ENCODE results near the gene SLC35E4.
A peak's percentile ranks its signal among the peaks of the same experiment; 100 is the strongest.

The SLC35E4 gene

DNA sequence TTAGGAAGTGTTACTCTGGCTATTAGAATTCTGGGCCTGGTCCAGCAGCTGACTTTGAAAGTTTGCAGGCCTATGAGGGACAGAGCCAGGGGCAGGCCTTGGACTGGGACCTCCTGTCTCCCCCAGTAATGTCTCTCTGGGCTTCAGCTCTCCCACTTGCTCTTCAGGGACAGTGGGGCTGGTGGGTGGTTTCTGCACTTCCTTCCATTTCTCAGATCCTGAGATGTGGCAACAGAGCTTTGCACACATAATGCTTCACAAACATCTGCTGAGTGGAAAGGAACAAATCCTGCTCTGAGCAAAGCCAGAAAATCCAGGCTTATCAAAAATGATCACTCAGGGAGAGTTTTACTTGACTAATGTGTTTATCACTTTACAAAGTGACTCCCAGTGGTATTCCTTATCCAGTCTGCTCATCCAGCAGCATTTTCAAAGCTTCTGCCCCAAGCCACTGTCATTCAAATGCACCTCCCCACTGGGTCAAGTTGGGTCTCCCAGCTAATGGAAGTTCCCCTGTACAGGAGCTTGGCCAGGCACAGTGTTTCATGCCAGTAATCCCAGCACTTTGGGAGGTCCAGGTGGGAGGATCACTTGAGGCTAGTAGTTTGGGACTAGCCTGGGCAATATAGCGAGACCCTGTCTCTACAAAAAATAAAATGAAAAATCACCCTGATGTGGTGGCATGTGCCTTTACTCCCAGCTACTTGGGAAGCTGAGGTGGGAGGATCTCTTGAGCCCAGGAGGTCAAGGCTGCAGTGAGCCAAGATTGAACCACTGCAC is 45.6 kb downstream of the SLC35E4 start:
- Histone ChIP-seq H3K27me3 (replicated peaks in 2 of 5; ENCODE audit: control insufficient read depth in 4 of 5, insufficient read depth in 5 of 5, low read length in 4 of 5) (peaks cover 0 to 2% (median 0%) of the 10 kb centered on the region in 5 experiments), H3K4me3 (ENCODE audit: control insufficient read depth in 1 of 7, extremely low read depth in 1 of 7, insufficient read depth in 4 of 7, low read depth in 2 of 7, low read length in 6 of 7) (no peak overlapping the region), H3K9me3 (ENCODE audit: control extremely low read depth in 1 of 5, control insufficient read depth in 4 of 5, insufficient read depth in 2 of 5, low read depth in 1 of 5, low read length in 4 of 5) (no peaks in the 10 kb centered on the region), H3K36me3 (ENCODE audit: control insufficient read depth in 4 of 4, insufficient read depth in 4 of 4, low read length in 3 of 4) (no peaks in the 10 kb centered on the region), H3K4me1 (ENCODE audit: control extremely low read depth in 1 of 4, control insufficient read depth in 4 of 4, insufficient read depth in 4 of 4, low read length in 3 of 4) (peaks cover 0 to 9% (median 3%) of the 10 kb centered on the region in 4 experiments), H3K27ac (ENCODE audit: insufficient read depth in 1 of 2, low read depth in 1 of 2, low read length in 2 of 2, poor library complexity in 1 of 2, severe bottlenecking in 2 of 2) (no peak overlapping the region)
- ChIA-PET POLR2A (interaction anchor here (0.6 kb wide), 1 partner anchor 26 kb away, joined by 3 read pairs; no protein-coding TSS in a partner anchor), CTCF (interaction anchor here (0.7 to 2.0 kb wide), 3 partner anchors 47 to 77 kb away, joined by 3 to 6 read pairs (median 3); no protein-coding TSS in a partner anchor)
- WGBS (ENCODE audit: insufficient coverage): no CpG with 5 or more reads among the region's 1 CpG
- no peak for DNase-seq

DNA sequence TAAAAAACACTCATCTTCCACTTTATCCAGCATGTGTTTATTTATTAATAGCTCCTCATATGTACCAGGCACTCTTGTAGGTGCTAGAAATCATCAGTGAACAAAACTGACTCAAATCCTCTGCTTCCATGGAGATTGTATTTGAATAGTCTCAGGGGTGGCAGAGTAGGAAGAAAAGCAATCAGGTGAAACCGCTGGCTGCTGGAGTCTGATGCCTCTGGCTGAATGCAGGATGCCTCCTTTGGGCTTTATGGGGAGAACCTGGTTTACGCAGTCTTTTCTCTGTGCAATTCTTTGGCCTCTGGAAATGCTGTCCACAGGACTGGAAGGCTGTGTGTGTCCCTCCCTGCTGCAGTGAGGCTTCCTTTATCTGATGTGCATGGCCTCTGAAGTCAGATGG is 46.2 kb downstream of the SLC35E4 start:
- H3K9me3 ChIP-seq (ENCODE audit: control extremely low read depth in 1 of 5, control insufficient read depth in 4 of 5, insufficient read depth in 2 of 5, low read depth in 1 of 5, low read length in 4 of 5): no peaks in the 10 kb centered on the region
- H3K4me3 ChIP-seq (ENCODE audit: control insufficient read depth in 1 of 7, extremely low read depth in 1 of 7, insufficient read depth in 4 of 7, low read depth in 2 of 7, low read length in 6 of 7): no peak overlapping the region
- DNase-seq: no peak
- CTCF ChIA-PET: interaction anchor here (1.2 to 2.0 kb wide), 2 partner anchors 47 to 77 kb away, joined by 3 to 6 read pairs; no protein-coding TSS in a partner anchor
- WGBS (ENCODE audit: insufficient coverage): 94% methylated on average over 2 of the region's 2 CpGs
- POLR2A ChIA-PET: no interaction called here
- peaks cover 0 to 2% (median 0%) of the 10 kb centered on the region in 5 experiments for H3K27me3 ChIP-seq (replicated peaks in 2 of 5; ENCODE audit: control insufficient read depth in 4 of 5, insufficient read depth in 5 of 5, low read length in 4 of 5)
- peaks cover 0 to 9% (median 3%) of the 10 kb centered on the region in 4 experiments for H3K4me1 ChIP-seq (ENCODE audit: control extremely low read depth in 1 of 4, control insufficient read depth in 4 of 4, insufficient read depth in 4 of 4, low read length in 3 of 4)
- H3K27ac ChIP-seq (ENCODE audit: insufficient read depth in 1 of 2, low read depth in 1 of 2, low read length in 2 of 2, poor library complexity in 1 of 2, severe bottlenecking in 2 of 2): no peak overlapping the region
- H3K36me3 ChIP-seq (ENCODE audit: control insufficient read depth in 4 of 4, insufficient read depth in 4 of 4, low read length in 3 of 4): no peaks in the 10 kb centered on the region

DNA sequence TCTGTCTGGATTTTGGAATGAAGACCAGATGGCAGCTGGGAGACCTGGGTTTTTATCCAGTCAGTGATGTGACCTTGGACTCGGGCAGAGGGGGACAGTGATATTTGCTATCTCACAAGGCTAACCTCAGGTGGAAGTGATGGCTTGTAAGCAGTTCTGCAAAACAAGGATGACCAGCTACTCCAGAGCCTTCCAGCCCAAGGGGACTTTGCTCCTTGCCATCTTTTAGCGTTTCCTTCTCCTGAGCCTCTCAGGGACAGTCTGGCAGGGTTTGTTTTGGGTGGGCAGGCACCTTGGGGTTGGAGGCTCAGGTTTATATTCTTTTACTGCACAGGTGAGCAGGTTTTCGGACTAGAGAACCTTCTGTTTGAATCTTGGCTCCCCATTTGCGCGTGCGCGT is 49.6 kb downstream of the SLC35E4 start:
- Histone ChIP-seq H3K4me3 (ENCODE audit: control insufficient read depth in 1 of 7, extremely low read depth in 1 of 7, insufficient read depth in 4 of 7, low read depth in 2 of 7, low read length in 6 of 7) (no peak overlapping the region), H3K4me1 (ENCODE audit: control extremely low read depth in 1 of 4, control insufficient read depth in 4 of 4, insufficient read depth in 4 of 4, low read length in 3 of 4) (peaks cover 0 to 9% (median 3%) of the 10 kb centered on the region in 4 experiments), H3K27me3 (replicated peaks in 2 of 5; ENCODE audit: control insufficient read depth in 4 of 5, insufficient read depth in 5 of 5, low read length in 4 of 5) (peaks cover 0 to 2% (median 0%) of the 10 kb centered on the region in 5 experiments), H3K36me3 (ENCODE audit: control insufficient read depth in 4 of 4, insufficient read depth in 4 of 4, low read length in 3 of 4) (no peaks in the 10 kb centered on the region), H3K9me3 (ENCODE audit: control extremely low read depth in 1 of 5, control insufficient read depth in 4 of 5, insufficient read depth in 2 of 5, low read depth in 1 of 5, low read length in 4 of 5) (no peaks in the 10 kb centered on the region), H3K27ac (ENCODE audit: insufficient read depth in 1 of 2, low read depth in 1 of 2, low read length in 2 of 2, poor library complexity in 1 of 2, severe bottlenecking in 2 of 2) (no peak overlapping the region)
- no peak for DNase-seq
- POLR2A ChIA-PET: no interaction called here
- WGBS (ENCODE audit: insufficient coverage): 88% methylated on average over 2 of the region's 7 CpGs
- CTCF ChIA-PET: interaction anchor here (1.0 kb wide), 1 partner anchor 81 kb away, joined by 3 read pairs; no protein-coding TSS in a partner anchor

DNA sequence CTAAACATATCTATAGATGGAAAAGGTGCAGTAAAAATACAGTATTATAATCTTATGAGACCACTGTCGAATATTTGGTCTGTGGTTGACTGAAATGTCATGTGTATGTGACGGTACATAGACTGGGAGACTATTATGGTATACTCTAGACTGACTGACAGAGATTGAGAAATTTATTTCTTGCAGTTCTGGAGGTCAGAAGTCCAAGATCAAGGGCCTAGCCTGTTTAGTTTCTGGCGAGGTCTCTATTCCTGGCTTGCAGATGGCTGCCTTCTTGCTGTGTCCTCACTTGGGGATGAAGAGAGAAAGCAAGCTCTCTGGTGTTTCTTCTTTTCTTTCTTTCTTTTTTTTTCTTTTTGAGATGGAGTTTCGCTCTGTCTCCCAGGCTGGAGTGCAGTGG is 51.8 kb downstream of the SLC35E4 start:
- ChIA-PET POLR2A (no interaction called here), CTCF (no interaction called here)
- no peaks in the 10 kb centered on the region for H3K36me3 ChIP-seq (ENCODE audit: control insufficient read depth in 4 of 4, insufficient read depth in 4 of 4, low read length in 3 of 4)
- H3K27me3 ChIP-seq (replicated peaks in 2 of 5; ENCODE audit: control insufficient read depth in 4 of 5, insufficient read depth in 5 of 5, low read length in 4 of 5): peaks cover 0 to 2% (median 0%) of the 10 kb centered on the region in 5 experiments
- no peak overlapping the region for H3K27ac ChIP-seq (ENCODE audit: insufficient read depth in 1 of 2, low read depth in 1 of 2, low read length in 2 of 2, poor library complexity in 1 of 2, severe bottlenecking in 2 of 2)
- H3K4me1 ChIP-seq (ENCODE audit: control extremely low read depth in 1 of 4, control insufficient read depth in 4 of 4, insufficient read depth in 4 of 4, low read length in 3 of 4): no peaks in the 10 kb centered on the region
- DNase-seq: no peak
- no peak overlapping the region for H3K4me3 ChIP-seq (ENCODE audit: control insufficient read depth in 1 of 7, extremely low read depth in 1 of 7, insufficient read depth in 4 of 7, low read depth in 2 of 7, low read length in 6 of 7)
- no peaks in the 10 kb centered on the region for H3K9me3 ChIP-seq (ENCODE audit: control extremely low read depth in 1 of 5, control insufficient read depth in 4 of 5, insufficient read depth in 2 of 5, low read depth in 1 of 5, low read length in 4 of 5)
- 92% methylated on average over 2 of the region's 4 CpGs for WGBS (ENCODE audit: insufficient coverage)

DNA sequence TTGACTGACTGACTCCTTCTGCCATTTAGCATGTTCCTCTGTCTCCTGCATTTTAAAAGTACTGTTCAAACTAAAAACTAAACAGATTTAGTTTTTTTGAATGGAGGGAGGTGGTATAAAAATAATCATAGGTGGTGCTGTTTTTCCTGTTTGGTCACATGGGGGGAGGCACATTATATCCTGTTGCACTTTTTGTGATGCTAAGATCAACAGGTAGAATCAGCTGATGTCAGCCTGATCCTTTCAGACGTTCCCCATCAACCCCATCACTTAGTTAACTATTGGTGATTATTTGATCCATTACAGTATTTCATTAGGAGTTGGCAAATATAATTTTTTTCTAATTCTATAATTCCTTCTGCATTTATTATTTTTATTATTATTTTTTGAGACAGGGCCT is 54.0 kb downstream of the SLC35E4 start:
- H3K27me3 ChIP-seq (replicated peaks in 2 of 5; ENCODE audit: control insufficient read depth in 4 of 5, insufficient read depth in 5 of 5, low read length in 4 of 5): no peaks in the 10 kb centered on the region
- no peak overlapping the region for H3K4me3 ChIP-seq (ENCODE audit: control insufficient read depth in 1 of 7, extremely low read depth in 1 of 7, insufficient read depth in 4 of 7, low read depth in 2 of 7, low read length in 6 of 7)
- no peak for DNase-seq
- H3K36me3 ChIP-seq (ENCODE audit: control insufficient read depth in 4 of 4, insufficient read depth in 4 of 4, low read length in 3 of 4): no peaks in the 10 kb centered on the region
- ChIA-PET CTCF (interaction anchor here (0.6 to 0.7 kb wide), 2 partner anchors 64 to 520 kb away, joined by 3 to 6 read pairs; no protein-coding TSS in a partner anchor), POLR2A (no interaction called here)
- H3K9me3 ChIP-seq (ENCODE audit: control extremely low read depth in 1 of 5, control insufficient read depth in 4 of 5, insufficient read depth in 2 of 5, low read depth in 1 of 5, low read length in 4 of 5): no peaks in the 10 kb centered on the region
- no CpG with 5 or more reads among the region's 1 CpG for WGBS (ENCODE audit: insufficient coverage)
- no peak overlapping the region for H3K27ac ChIP-seq (ENCODE audit: insufficient read depth in 1 of 2, low read depth in 1 of 2, low read length in 2 of 2, poor library complexity in 1 of 2, severe bottlenecking in 2 of 2)
- H3K4me1 ChIP-seq (ENCODE audit: control extremely low read depth in 1 of 4, control insufficient read depth in 4 of 4, insufficient read depth in 4 of 4, low read length in 3 of 4): peaks cover 0 to 9% (median 3%) of the 10 kb centered on the region in 4 experiments

DNA sequence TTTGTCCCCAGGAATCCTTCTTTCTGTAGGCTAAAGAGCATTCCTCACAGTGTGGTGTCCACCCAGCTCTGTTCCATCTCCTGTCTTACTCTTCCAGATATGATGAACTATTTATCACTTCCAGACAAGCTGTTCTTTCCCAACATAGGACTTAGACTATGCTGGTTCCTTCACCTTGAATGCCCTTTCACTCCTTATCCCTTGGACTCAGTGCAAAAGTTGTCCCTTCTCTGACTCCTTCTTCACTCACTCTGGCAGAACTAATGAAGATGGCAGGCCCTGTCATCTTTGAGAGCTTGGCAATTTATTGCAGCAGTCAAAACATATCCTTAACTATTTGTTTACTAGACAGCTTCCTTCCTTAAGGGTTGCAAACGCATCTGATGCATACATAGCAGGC is 55.6 kb downstream of the SLC35E4 start:
- CTCF ChIA-PET: interaction anchor here (1.1 to 1.4 kb wide), 2 partner anchors 56 to 64 kb away, joined by 3 to 6 read pairs; partner anchors contain the start of gene SLC35E4
- H3K36me3 ChIP-seq (ENCODE audit: control insufficient read depth in 4 of 4, insufficient read depth in 4 of 4, low read length in 3 of 4): no peaks in the 10 kb centered on the region
- H3K9me3 ChIP-seq (ENCODE audit: control extremely low read depth in 1 of 5, control insufficient read depth in 4 of 5, insufficient read depth in 2 of 5, low read depth in 1 of 5, low read length in 4 of 5): no peaks in the 10 kb centered on the region
- no peak overlapping the region for H3K27ac ChIP-seq (ENCODE audit: insufficient read depth in 1 of 2, low read depth in 1 of 2, low read length in 2 of 2, poor library complexity in 1 of 2, severe bottlenecking in 2 of 2)
- 73% methylated on average over 1 of the region's 1 CpG for WGBS (ENCODE audit: insufficient coverage)
- peaks cover 0 to 19% (median 9%) of the 10 kb centered on the region in 4 experiments for H3K4me1 ChIP-seq (ENCODE audit: control extremely low read depth in 1 of 4, control insufficient read depth in 4 of 4, insufficient read depth in 4 of 4, low read length in 3 of 4)
- H3K27me3 ChIP-seq (replicated peaks in 2 of 5; ENCODE audit: control insufficient read depth in 4 of 5, insufficient read depth in 5 of 5, low read length in 4 of 5): peaks cover 0 to 5% (median 0%) of the 10 kb centered on the region in 5 experiments
- H3K4me3 ChIP-seq (ENCODE audit: control insufficient read depth in 1 of 7, extremely low read depth in 1 of 7, insufficient read depth in 4 of 7, low read depth in 2 of 7, low read length in 6 of 7): no peak overlapping the region
- DNase-seq: no peak
- POLR2A ChIA-PET: interaction anchor here (0.5 kb wide), 1 partner anchor 10 kb away, joined by 4 read pairs; no protein-coding TSS in a partner anchor

DNA sequence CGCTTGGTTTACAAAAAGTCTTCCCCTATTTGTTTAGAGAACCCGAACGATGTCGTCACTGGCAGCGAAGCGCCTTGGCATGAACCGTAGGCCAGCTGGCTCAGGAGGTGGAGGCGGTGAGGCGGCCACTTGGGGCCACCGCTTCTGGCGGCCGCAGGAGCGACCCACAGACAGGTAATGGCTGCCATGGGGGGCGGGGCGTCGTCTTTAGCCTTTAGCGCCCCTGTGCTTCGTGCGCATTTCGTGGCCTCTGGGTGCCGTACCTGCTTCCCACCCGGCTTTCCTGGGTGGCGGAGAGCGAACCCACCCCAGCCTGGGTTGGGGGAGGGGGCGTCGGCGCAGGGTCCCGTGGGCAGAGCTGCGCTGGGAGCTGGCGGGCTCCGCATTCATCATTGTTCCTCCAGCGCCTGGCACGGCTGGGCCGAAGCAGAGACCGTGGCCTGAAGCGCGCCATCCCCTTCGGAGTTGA is 58.6 kb downstream of the SLC35E4 start:
- Histone ChIP-seq H3K9me3 (ENCODE audit: control extremely low read depth in 1 of 5, control insufficient read depth in 4 of 5, insufficient read depth in 2 of 5, low read depth in 1 of 5, low read length in 4 of 5) (no peaks in the 10 kb centered on the region), H3K27ac (ENCODE audit: insufficient read depth in 1 of 2, low read depth in 1 of 2, low read length in 2 of 2, poor library complexity in 1 of 2, severe bottlenecking in 2 of 2) (no peak overlapping the region), H3K4me3 (ENCODE audit: control insufficient read depth in 1 of 7, extremely low read depth in 1 of 7, insufficient read depth in 4 of 7, low read depth in 2 of 7, low read length in 6 of 7) (peak overlapping the region; percentile 58 to 85 (median 71)), H3K4me1 (ENCODE audit: control extremely low read depth in 1 of 4, control insufficient read depth in 4 of 4, insufficient read depth in 4 of 4, low read length in 3 of 4) (peaks cover 0 to 19% (median 9%) of the 10 kb centered on the region in 4 experiments), H3K27me3 (replicated peaks in 2 of 5; ENCODE audit: control insufficient read depth in 4 of 5, insufficient read depth in 5 of 5, low read length in 4 of 5) (peaks cover 0 to 5% (median 0%) of the 10 kb centered on the region in 5 experiments), H3K36me3 (ENCODE audit: control insufficient read depth in 4 of 4, insufficient read depth in 4 of 4, low read length in 3 of 4) (no peaks in the 10 kb centered on the region)
- POLR2A ChIA-PET: interaction anchor here (0.6 to 0.7 kb wide), 2 partner anchors 60 to 180 kb away, joined by 3 read pairs; no protein-coding TSS in a partner anchor
- CTCF ChIA-PET: interaction anchor here (0.8 to 1.1 kb wide), 3 partner anchors 59 to 61 kb away, joined by 3 to 4 read pairs (median 3); no protein-coding TSS in a partner anchor
- 0% methylated on average over 35 of the region's 38 CpGs for WGBS (ENCODE audit: insufficient coverage)
- peak; percentile 78 to 93 (median 90) for DNase-seq

All from common myeloid progenitor, CD34-positive (primary cell).